Upper lobe of left lung (tissue), 4 donors: ENCODE data around the gene TOP2A.

ENCODE experiments used
- CTCF ChIP-seq, 6 experiments: fragments of 450-650 bp in 4 of 6; fragments of 200-600 bp in 2 of 6; sonication (generic) in 2 of 6; IDR thresholded peaks; one replicate each; pipeline ENCODE4 v1.5.1; 2016 to 2019; ENCODE audit warnings: antibody characterized with exemption in 6 of 6
- EP300 ChIP-seq, 4 donors: sonication (generic); formaldehyde crosslinking; IDR thresholded peaks; one replicate each; pipeline ENCODE4 v1.5.1; 2017; ENCODE audit warnings: antibody characterized with exemption in 4 of 4, control low read depth in 2 of 4
- POLR2A ChIP-seq, 4 donors: fragments of 450-650 bp; IDR thresholded peaks; one replicate each; pipeline ENCODE4 v1.5.1; 2016 to 2017; ENCODE audit warnings: antibody characterized with exemption in 4 of 4, mild to moderate bottlenecking in 2 of 4
- POLR2AphosphoS5 ChIP-seq, 2 donors: sonication (generic); formaldehyde crosslinking; IDR thresholded peaks; one replicate each; pipeline ENCODE4 v1.5.1; 2017; ENCODE audit warnings: antibody characterized with exemption in 2 of 2

- TF ChIP-seq POLR2AphosphoS5 (IDR thresholded peaks at IDR 0.05), result no peak
- peak in 1 of 6 experiments; percentile 32 for TF ChIP-seq CTCF (IDR thresholded peaks at IDR 0.05)
- no peak for TF ChIP-seq POLR2A (IDR thresholded peaks at IDR 0.05)
- no peak for TF ChIP-seq EP300 (IDR thresholded peaks at IDR 0.05)
Measured at GRCh38 chr17:40442392-40443195, 24.9 kb upstream of the TOP2A start.
